ENCODE measurements around the gene PCDHGC5. TPM values are rescaled to one million over a fixed set of nuclear protein-coding genes. Genes with fewer than 3 reads are reported as not detected.

PCDHGC5 gene
- total and polyA plus RNA-seq, 2 experiments from 2014 or later: 0.16 to 1.5 TPM

DNA sequence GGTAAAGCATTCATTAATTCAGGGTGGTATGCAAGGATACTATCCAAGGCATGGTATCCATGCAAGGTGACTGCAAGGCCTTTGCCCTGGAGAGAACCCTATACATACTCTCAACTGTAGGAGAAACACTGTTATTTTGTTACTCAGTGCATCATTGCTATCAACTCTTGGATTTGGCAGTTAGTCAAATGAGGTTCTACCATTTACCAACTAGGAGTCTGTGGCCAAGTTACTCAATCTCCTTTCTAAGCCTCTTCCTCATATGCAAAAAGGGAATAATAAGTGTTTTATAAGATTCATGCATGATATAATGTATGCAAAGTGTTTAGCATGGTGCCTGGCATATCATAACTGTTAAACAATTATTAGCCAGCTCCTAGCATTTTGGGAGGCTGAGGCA, 9.1 kb upstream of the PCDHGC5 start:
- H3K36me3 ChIP-seq (ENCODE audit: insufficient read depth): no peaks in the 10 kb centered on the region
- no peak overlapping the region for H3K27ac ChIP-seq (ENCODE audit: low read depth)
- H3K4me1 ChIP-seq (ENCODE audit: insufficient read depth): peaks cover 20% of the 10 kb centered on the region
- ATAC-seq: no peak
- no peak overlapping the region for H2AFZ ChIP-seq
- H3F3A ChIP-seq (replicated peaks; ENCODE audit: low read depth): 0 out of 2 replicates have a peak, but pooled peaks cover 4% of the 10 kb centered on the region
- Mint-ChIP-seq H3K27me3 (ENCODE audit: insufficient read depth, low read depth, poor library complexity) (peaks cover 30% of the 10 kb centered on the region), H3K4me1 (peaks cover 41% of the 10 kb centered on the region), H3K36me3 (ENCODE audit: low read depth) (peaks cover 26% of the 10 kb centered on the region), H3K27ac (no peak overlapping the region), H3K9me3 (peaks cover 26% of the 10 kb centered on the region), H3K4me3 (no peak overlapping the region)
- no peak overlapping the region for H3K4me2 ChIP-seq
- peaks cover 4% of the 10 kb centered on the region for H3K79me2 ChIP-seq (replicated peaks; ENCODE audit: insufficient read depth)
- H3K4me3 ChIP-seq: no peak overlapping the region
- peaks cover 19% of the 10 kb centered on the region for H4K20me1 ChIP-seq (replicated peaks; ENCODE audit: insufficient read depth)
- TF ChIP-seq ZNF114 (CRISPR knock-in tag; IDR thresholded peaks at IDR 0.05): no peak
- peaks cover 32% of the 10 kb centered on the region for H3K27me3 ChIP-seq (ENCODE audit: insufficient read depth)
- H3K9me2 ChIP-seq (ENCODE audit: insufficient read depth): no peaks in the 10 kb centered on the region
- DNase-seq (ENCODE audit: low spot score): no peak

- Histone ChIP-seq H3K36me3 (ENCODE audit: insufficient read depth) (no peaks in the 10 kb centered on the region), H2AFZ (no peak overlapping the region), H3F3A (replicated peaks; ENCODE audit: low read depth) (no peaks in the 10 kb centered on the region), H3K4me2 (peak overlapping the region; percentile 74), H3K79me2 (replicated peaks; ENCODE audit: insufficient read depth) (peaks cover 4% of the 10 kb centered on the region; the same call in 1 of the 2 replicates), H3K27me3 (ENCODE audit: insufficient read depth) (peaks cover 26% of the 10 kb centered on the region), H3K9me2 (ENCODE audit: insufficient read depth) (no peaks in the 10 kb centered on the region), H3K27ac (ENCODE audit: low read depth) (no peak overlapping the region), H4K20me1 (replicated peaks; ENCODE audit: insufficient read depth) (peaks cover 7% of the 10 kb centered on the region), H3K4me1 (ENCODE audit: insufficient read depth) (peaks cover 30% of the 10 kb centered on the region), H3K4me3 (peak overlapping the region; percentile 53)
- ATAC-seq: peak; percentile 34
- peak; percentile 65 for DNase-seq (ENCODE audit: low spot score)
- H3K4me3 Mint-ChIP-seq: peak overlapping the region; percentile 69
- H3K4me1 Mint-ChIP-seq: peaks cover 37% of the 10 kb centered on the region
- H3K27ac Mint-ChIP-seq: no peak overlapping the region; the same call in 1 of the 2 replicates
- H3K9me3 Mint-ChIP-seq: no peaks in the 10 kb centered on the region
- peaks cover 22% of the 10 kb centered on the region for H3K27me3 Mint-ChIP-seq (ENCODE audit: insufficient read depth, low read depth, poor library complexity)
- H3K36me3 Mint-ChIP-seq (ENCODE audit: low read depth): peaks cover 9% of the 10 kb centered on the region
- TF ChIP-seq REST (IDR thresholded peaks at IDR 0.05; ENCODE audit: unreplicated experiment) (no peak), POLR2AphosphoS5 (IDR thresholded peaks at IDR 0.05; ENCODE audit: low read depth) (no peak), EZH2phosphoT487 (IDR thresholded peaks at IDR 0.05; ENCODE audit: unreplicated experiment) (no peak), ZNF331 (CRISPR knock-in tag; IDR thresholded peaks at IDR 0.05; ENCODE audit: low read depth) (no peak), STAT1 (IDR thresholded peaks at IDR 0.05; ENCODE audit: unreplicated experiment) (no peak), NANOG (IDR thresholded peaks at IDR 0.05; ENCODE audit: borderline replicate concordance) (no peak), CREB1 (CRISPR knock-in tag; IDR thresholded peaks at IDR 0.05; ENCODE audit: low read depth) (no peak), CTCF (conservative IDR thresholded peaks at IDR 0.05; ENCODE audit: low read depth in 2 of 2) (no peak), ETS1 (IDR thresholded peaks at IDR 0.05) (no peak)
Observed at GRCh38 chr5:141483902-141484301, 5.0 kb upstream of the PCDHGC5 start.
